K562 (cell line): ENCODE measurements around the gene SIRPA. TPM values are rescaled to one million over a fixed set of nuclear protein-coding genes. Genes with fewer than 3 reads are reported as not detected.

Experiments used
- ATAC-seq: fragments of 200-7000 bp; cut with Tn5 transposase; 3 replicates; pipeline ENCODE4 v1.9.1; 2020; ENCODE audit warnings: moderate library complexity
- BruUV-seq: library from RNA; stranded (reverse); fragments of 400-500 nt; replicated peaks from 2 replicates; lab custom pipeline; 2021; lab: Mats Ljungman, UMichigan
- CTCF ChIA-PET: fragments of 300-600 bp; formaldehyde crosslinking; extraction: SDS; loops from one replicate; lab custom pipeline; 2021; ENCODE audit warnings: low intra/inter-chr PET ratio; lab: Yijun Ruan, JAX
- POLR2A ChIA-PET: fragments of 300-600, 350-650 bp; sonication (Branson Sonifier 250); formaldehyde crosslinking; extraction: SDS; loops from one replicate; lab custom pipeline; 2021; ENCODE audit warnings: antibody characterized with exemption, inconsistent platforms; lab: Yijun Ruan, JAX
- DNase-seq, 4 experiments: peaks; one replicate each; pipeline versions ENCODE4 v3.0.0 to v3.0.0-alpha.2; 2011 to 2018; ENCODE audit warnings: low spot score in 3 of 4, mixed read lengths in 3 of 4; ENCODE audit errors: extremely low read depth in 1 of 4
- FAIRE-seq: peaks from 2 replicates; lab custom pipeline; 2011; peaks lifted over from hg19 to GRCh38; lab: Jason Lieb, UNC
- H2AFZ ChIP-seq: 2 replicates; pipeline ENCODE4 v1.6.0; 2011; ENCODE audit warnings: low read depth, low read length, control low read depth, inconsistent platforms
- H3K27ac ChIP-seq: fragments of 200-600 bp; 3 replicates; pipeline ENCODE4 v1.8.0; 2011; ENCODE audit warnings: low read depth, mild to moderate bottlenecking, control low read depth, inconsistent platforms, low read length, moderate library complexity, mixed read lengths; ENCODE audit errors: extremely low read depth
- H3K27me3 ChIP-seq, 2 experiments: fragments of 300-600 bp in 1 of 2; 2 replicates in 1 of 2; 3 replicates in 1 of 2; pipeline versions ENCODE4 v1.6.0 to v1.8.0; 2011; ENCODE audit warnings: inconsistent platforms in 2 of 2, low read length in 2 of 2, mild to moderate bottlenecking in 1 of 2, mixed read lengths in 1 of 2, moderate library complexity in 1 of 2; ENCODE audit not compliant: control insufficient read depth in 2 of 2, insufficient read depth in 2 of 2
- H3K36me3 ChIP-seq: fragments of 300-600 bp; 3 replicates; pipeline ENCODE4 v1.8.0; 2011; ENCODE audit warnings: mild to moderate bottlenecking, low read length, inconsistent platforms; ENCODE audit not compliant: control insufficient read depth, insufficient read depth
- H3K4me1 ChIP-seq, 2 experiments: fragments of 200-600 bp in 1 of 2; replicated peaks in 1 of 2; 2 replicates in 1 of 2; 3 replicates in 1 of 2; pipeline versions ENCODE4 v1.5.1 to v1.8.0; 2011; ENCODE audit warnings: inconsistent platforms in 2 of 2, low read length in 2 of 2, mild to moderate bottlenecking in 1 of 2, mixed read lengths in 1 of 2, moderate library complexity in 1 of 2; ENCODE audit not compliant: control insufficient read depth in 2 of 2, insufficient read depth in 2 of 2
- H3K4me2 ChIP-seq: 2 replicates; pipeline ENCODE4 v1.6.1; 2011; ENCODE audit warnings: low read length, control low read depth, inconsistent platforms, mixed read lengths; ENCODE audit not compliant: insufficient read depth
- H3K4me3 ChIP-seq: fragments of 200-600 bp; sonication (generic), shearing (Covaris generic); 2 replicates; pipeline ENCODE4 v1.5.1; 2016; ENCODE audit warnings: control low read depth, inconsistent platforms
- H3K79me2 ChIP-seq: fragments of 200-600 bp; 3 replicates; pipeline ENCODE4 v1.8.0; 2011; ENCODE audit warnings: low read length, inconsistent platforms; ENCODE audit not compliant: control insufficient read depth, insufficient read depth
- H3K9ac ChIP-seq, 2 experiments: 2 replicates each; pipeline versions ENCODE4 v1.6.0 to v1.6.1; 2011; ENCODE audit warnings: low read depth in 2 of 2, low read length in 2 of 2, control low read depth in 1 of 2, inconsistent platforms in 1 of 2, mild to moderate bottlenecking in 1 of 2, mixed read lengths in 1 of 2; ENCODE audit not compliant: insufficient read depth in 1 of 2
- H3K9me1 ChIP-seq: one replicate; pipeline ENCODE4 v1.6.0; 2011; ENCODE audit warnings: inconsistent platforms, mild to moderate bottlenecking, low read length, moderate library complexity; ENCODE audit not compliant: control insufficient read depth, insufficient read depth
- H3K9me3 ChIP-seq: replicated peaks from 2 replicates; pipeline ENCODE4 v1.5.1; 2011; ENCODE audit warnings: low read depth, low read length, inconsistent platforms; ENCODE audit not compliant: control insufficient read depth, insufficient read depth
- H4K20me1 ChIP-seq: replicated peaks from 2 replicates; pipeline ENCODE4 v1.6.1; 2011; ENCODE audit warnings: low read length, inconsistent platforms, mixed read lengths; ENCODE audit not compliant: control insufficient read depth, insufficient read depth
- ARNT ChIP-seq, 2 experiments: fragments of 450-650 bp; IDR thresholded peaks; 2 replicates each; pipeline ENCODE4 v1.6.1; 2016; ENCODE audit warnings: mild to moderate bottlenecking in 1 of 2
- FOXK2 ChIP-seq, 2 experiments: fragments of 450-650 bp; IDR thresholded peaks in 1 of 2; conservative IDR thresholded peaks in 1 of 2; 2 replicates each; pipeline ENCODE4 v1.6.1; 2016; ENCODE audit warnings: low read depth in 2 of 2, mild to moderate bottlenecking in 1 of 2
- GABPB2 ChIP-seq: fragments of 250-450 bp; sonication (Bioruptor Pico); conservative IDR thresholded peaks from 2 replicates; pipeline ENCODE4 v1.5.1; 2021; ENCODE audit warnings: mild to moderate bottlenecking
- HMG20B ChIP-seq: fragments of 250-450 bp; sonication (Bioruptor Pico); IDR thresholded peaks from 2 replicates; pipeline ENCODE4 v1.5.0; 2021; ENCODE audit warnings: mild to moderate bottlenecking
- KAT7 ChIP-seq: sonication (generic); formaldehyde crosslinking; IDR thresholded peaks from 2 replicates; pipeline ENCODE4 v1.8.0; 2022; ENCODE audit warnings: missing genetic modification reagents, mild to moderate bottlenecking, borderline replicate concordance
- KAT8 ChIP-seq: fragments of 450-650 bp; IDR thresholded peaks from 2 replicates; pipeline ENCODE4 v1.6.1; 2016; ENCODE audit warnings: low read depth, mild to moderate bottlenecking
- NFE2L1 ChIP-seq: fragments of 450-650 bp; IDR thresholded peaks from 2 replicates; pipeline ENCODE4 v1.6.1; 2016; ENCODE audit warnings: missing genetic modification characterization, low read depth, mild to moderate bottlenecking, missing compliant biosample characterization, moderate library complexity, borderline replicate concordance
- NONO ChIP-seq, 2 experiments: fragments of 200-400 bp in 1 of 2; fragments of 450-650 bp in 1 of 2; formaldehyde crosslinking in 1 of 2; IDR thresholded peaks; 2 replicates each; pipeline ENCODE4 v1.6.1; 2017; ENCODE audit warnings: low read depth in 2 of 2, mild to moderate bottlenecking in 2 of 2, moderate library complexity in 2 of 2, low read length in 1 of 2
- RFX7 ChIP-seq: fragments of 250-450 bp; sonication (Bioruptor Pico); IDR thresholded peaks from 2 replicates; pipeline ENCODE4 v1.5.1; 2021; ENCODE audit warnings: mild to moderate bottlenecking
- SAP30 ChIP-seq: fragments of 200-600 bp; sonication (generic); IDR thresholded peaks from 2 replicates; pipeline ENCODE4 v1.6.1; 2012; ENCODE audit warnings: borderline replicate concordance, low read depth, mild to moderate bottlenecking, moderate library complexity, low read length, control low read depth, inconsistent platforms; ENCODE audit not compliant: insufficient read depth, poor library complexity, severe bottlenecking
- SRF ChIP-seq, 2 experiments: fragments of 250-450, 450-650 bp in 1 of 2; sonication (Bioruptor Pico) in 1 of 2; sonication (generic) in 1 of 2; formaldehyde crosslinking; IDR thresholded peaks; 2 replicates each; pipeline versions ENCODE4 v1.5.0 to v1.5.1; 2020 to 2022; ENCODE audit warnings: mild to moderate bottlenecking in 1 of 2, missing genetic modification reagents in 1 of 2
- SRSF9 ChIP-seq: fragments of 200-400 bp; formaldehyde crosslinking; IDR thresholded peaks from 2 replicates; pipeline ENCODE4 v1.6.1; 2017; ENCODE audit warnings: low read depth, low read length, borderline replicate concordance
- XRCC3 ChIP-seq: fragments of 450-650 bp; IDR thresholded peaks from 2 replicates; pipeline ENCODE4 v1.6.1; 2017; ENCODE audit warnings: mild to moderate bottlenecking, moderate library complexity
- WGBS: fragments of 100-300 bp; shearing (Covaris generic); methylation state at CpG from one replicate; pipeline ENCODE4 v1.1.6; 2016; ENCODE audit warnings: low coverage, mixed read lengths; ENCODE audit not compliant: insufficient coverage; ENCODE audit errors: missing lambda C conversion rate; 5-methylcytosine and 5-hydroxymethylcytosine counted together
- in situ Hi-C: fragments of 300-500 bp; cut with MboI; formaldehyde crosslinking; loops from 4 replicates; pipeline ENCODE4 v1.15.0; 2018; ENCODE audit warnings: inconsistent platforms, mixed read lengths
- intact Hi-C: fragments of 100-400 bp; cut with micrococcal nuclease; formaldehyde crosslinking; loops from 2 replicates; pipeline ENCODE4 v1.14.2; 2022
- polyA plus RNA-seq, 8 experiments: library from polyadenylated mRNA; depleted of rRNA in 4 of 8; stranded (reverse) in 5 of 8; unstranded in 3 of 8; fragments of >200 nt; fragmentation: Nextera tagmentation in 2 of 8; fragmentation: Illumina TruSeq in 1 of 8; extraction: Ambion mirVana in 2 of 8; extraction: Trizol in 1 of 8; gene quantifications; 2 replicates each; pipeline versions ENCODE4 v1.2.1 to v1.2.3, GENCODE V29; 2011 to 2014; ENCODE audit warnings: inconsistent platforms in 1 of 8, missing spikeins in 1 of 8
- total RNA-seq, 7 experiments: library from RNA; depleted of rRNA in 6 of 7; stranded (reverse); fragments of >200 nt in 6 of 7; fragmentation: Illumina TruSeq in 2 of 7; extraction: Trizol in 2 of 7; gene quantifications; 2 replicates each; pipeline versions ENCODE4 v1.2.1 to v1.2.3, GENCODE V29; 2011 to 2021; ENCODE audit warnings: low replicate concordance in 1 of 7
- TF ChIP-seq, protein P1 (sequence below): fragments of 450-650 bp; IDR thresholded peaks from 2 replicates; pipeline ENCODE4 v1.6.1; 2016; ENCODE audit warnings: antibody characterized with exemption
- TF ChIP-seq, protein P2 (sequence below): fragments of 250-450 bp; sonication (Bioruptor Pico); IDR thresholded peaks from 2 replicates; pipeline ENCODE4 v1.5.0; 2022; ENCODE audit warnings: mild to moderate bottlenecking
- TF ChIP-seq, protein P3 (sequence below): fragments of 250-450 bp; sonication (Bioruptor Pico); IDR thresholded peaks from 2 replicates; pipeline ENCODE4 v1.4.0; 2020; ENCODE audit warnings: mild to moderate bottlenecking, moderate library complexity

SIRPA gene
- total and polyA plus RNA-seq, 9 of the 15 experiments (the other 6 are each of a cell fraction or from before 2014, with no cell fraction given): 0.01 to 0.40 (median 0.11) TPM; not detected in 2

GRCh38 chr20:1876975-1877608, 18.1 kb upstream of the SIRPA start:
- in situ Hi-C loops (no loop called here), intact Hi-C loops (no loop called here)
- Histone ChIP-seq H3K27ac (no peak overlapping the region), H3K4me1 (no peaks in the 10 kb centered on the region), H3K36me3 (no peaks in the 10 kb centered on the region), H3K4me3 (no peak overlapping the region), H3K9ac (no peak overlapping the region), H3K9me3 (no peaks in the 10 kb centered on the region), H4K20me1 (no peaks in the 10 kb centered on the region), H2AFZ (no peak overlapping the region), H3K9me1 (no peaks in the 10 kb centered on the region), H3K4me2 (no peak overlapping the region), H3K27me3 (peaks cover 0 to 12% of the 10 kb centered on the region in 2 experiments; a peak in 2 of 5 replicates), H3K79me2 (no peaks in the 10 kb centered on the region)
- POLR2A ChIA-PET: no interaction called here
- ATAC-seq (no peak), DNase-seq (peak in 3 of 4 experiments; percentile 45 to 62 (median 57)), FAIRE-seq (no peak)
- WGBS: 9% methylated on average over 7 of the region's 11 CpGs
- BruUV-seq: no TSS peak
- CTCF ChIA-PET: no interaction called here
- TF ChIP-seq FOXK2 (conservative IDR thresholded peaks at IDR 0.05 in 1 of 2, IDR thresholded peaks at IDR 0.05 in 1 of 2; ENCODE audit: low read depth in 2 of 2) (no peak), SRSF9 (no peak), RFX7 (CRISPR knock-in tag) (no peak), SRF (CRISPR knock-in tag; IDR thresholded peaks at IDR 0.05) (no peak), ARNT (IDR thresholded peaks at IDR 0.05) (no peak), KAT8 (no peak), NFE2L1 (tag) (no peak), KAT7 (CRISPR knock-in tag) (no peak), HMG20B (CRISPR knock-in tag) (no peak), SAP30 (no peak), XRCC3 (no peak), NONO (IDR thresholded peaks at IDR 0.05; ENCODE audit: low read depth in 2 of 2, low read length in 1 of 2) (no peak), GABPB2 (CRISPR knock-in tag) (no peak)
- TF ChIP-seq, protein P1, sequence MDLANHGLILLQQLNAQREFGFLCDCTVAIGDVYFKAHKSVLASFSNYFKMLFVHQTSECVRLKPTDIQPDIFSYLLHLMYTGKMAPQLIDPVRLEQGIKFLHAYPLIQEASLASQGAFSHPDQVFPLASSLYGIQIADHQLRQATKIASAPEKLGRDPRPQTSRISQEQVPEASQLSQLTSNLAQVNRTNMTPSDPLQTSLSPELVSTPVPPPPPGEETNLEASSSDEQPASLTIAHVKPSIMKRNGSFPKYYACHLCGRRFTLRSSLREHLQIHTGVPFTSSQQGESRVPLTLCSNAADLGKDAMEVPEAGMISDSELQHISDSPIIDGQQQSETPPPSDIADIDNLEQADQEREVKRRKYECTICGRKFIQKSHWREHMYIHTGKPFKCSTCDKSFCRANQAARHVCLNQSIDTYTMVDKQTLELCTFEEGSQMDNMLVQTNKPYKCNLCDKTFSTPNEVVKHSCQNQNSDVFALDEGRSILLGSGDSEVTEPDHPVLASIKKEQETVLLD: no peak
- TF ChIP-seq, protein P2, sequence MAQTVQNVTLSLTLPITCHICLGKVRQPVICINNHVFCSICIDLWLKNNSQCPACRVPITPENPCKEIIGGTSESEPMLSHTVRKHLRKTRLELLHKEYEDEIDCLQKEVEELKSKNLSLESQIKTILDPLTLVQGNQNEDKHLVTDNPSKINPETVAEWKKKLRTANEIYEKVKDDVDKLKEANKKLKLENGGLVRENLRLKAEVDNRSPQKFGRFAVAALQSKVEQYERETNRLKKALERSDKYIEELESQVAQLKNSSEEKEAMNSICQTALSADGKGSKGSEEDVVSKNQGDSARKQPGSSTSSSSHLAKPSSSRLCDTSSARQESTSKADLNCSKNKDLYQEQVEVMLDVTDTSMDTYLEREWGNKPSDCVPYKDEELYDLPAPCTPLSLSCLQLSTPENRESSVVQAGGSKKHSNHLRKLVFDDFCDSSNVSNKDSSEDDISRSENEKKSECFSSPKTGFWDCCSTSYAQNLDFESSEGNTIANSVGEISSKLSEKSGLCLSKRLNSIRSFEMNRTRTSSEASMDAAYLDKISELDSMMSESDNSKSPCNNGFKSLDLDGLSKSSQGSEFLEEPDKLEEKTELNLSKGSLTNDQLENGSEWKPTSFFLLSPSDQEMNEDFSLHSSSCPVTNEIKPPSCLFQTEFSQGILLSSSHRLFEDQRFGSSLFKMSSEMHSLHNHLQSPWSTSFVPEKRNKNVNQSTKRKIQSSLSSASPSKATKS (CRISPR knock-in tag): no peak
- TF ChIP-seq, protein P3, sequence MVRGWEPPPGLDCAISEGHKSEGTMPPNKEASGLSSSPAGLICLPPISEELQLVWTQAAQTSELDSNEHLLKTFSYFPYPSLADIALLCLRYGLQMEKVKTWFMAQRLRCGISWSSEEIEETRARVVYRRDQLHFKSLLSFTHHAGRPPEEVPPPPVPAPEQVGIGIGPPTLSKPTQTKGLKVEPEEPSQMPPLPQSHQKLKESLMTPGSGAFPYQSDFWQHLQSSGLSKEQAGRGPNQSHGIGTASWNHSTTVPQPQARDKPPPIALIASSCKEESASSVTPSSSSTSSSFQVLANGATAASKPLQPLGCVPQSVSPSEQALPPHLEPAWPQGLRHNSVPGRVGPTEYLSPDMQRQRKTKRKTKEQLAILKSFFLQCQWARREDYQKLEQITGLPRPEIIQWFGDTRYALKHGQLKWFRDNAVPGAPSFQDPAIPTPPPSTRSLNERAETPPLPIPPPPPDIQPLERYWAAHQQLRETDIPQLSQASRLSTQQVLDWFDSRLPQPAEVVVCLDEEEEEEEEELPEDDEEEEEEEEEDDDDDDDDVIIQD (CRISPR knock-in tag): no peak
